H1 (cell line): ENCODE results near the gene CRB2. TPM values are rescaled to one million over a fixed set of nuclear protein-coding genes. Genes with fewer than 3 reads are reported as not detected.

Source experiments
- CHD7 ChIP-seq: fragments of 300-600 bp; sonication (generic); IDR thresholded peaks from 2 replicates; pipeline ENCODE4 v1.7.1; 2012; ENCODE audit warnings: low read length, moderate library complexity, mild to moderate bottlenecking, inconsistent platforms; ENCODE audit not compliant: insufficient replicate concordance
- JUN ChIP-seq: IDR thresholded peaks from 2 replicates; pipeline ENCODE4 v1.6.1; 2011; ENCODE audit warnings: low read depth, mild to moderate bottlenecking, improper control_type of control experiment, low read length
- TEAD4 ChIP-seq: IDR thresholded peaks from 2 replicates; pipeline ENCODE4 v1.6.1; 2012; ENCODE audit warnings: low read depth, low read length, inconsistent platforms, mixed read lengths
- YY1 ChIP-seq: IDR thresholded peaks from 2 replicates; pipeline ENCODE4 v1.6.1; 2011; ENCODE audit warnings: low read depth, mild to moderate bottlenecking, low read length
- polyA plus RNA-seq, 7 experiments: library from polyadenylated mRNA; depleted of rRNA in 3 of 7; stranded (reverse) in 5 of 7; unstranded in 2 of 7; fragments of >200 nt in 5 of 7; fragments of 200-250 nt in 2 of 7; gene quantifications; 1 replicate in 5 of 7; 2 replicates in 1 of 7; 4 replicates in 1 of 7; pipeline versions ENCODE4 v1.2.1 to v1.2.3, GENCODE V29; 2011 to 2013; ENCODE audit warnings: missing spikeins in 2 of 7, mixed read lengths in 2 of 7
- total RNA-seq: library from RNA; stranded (reverse); fragmentation: NEBNext Ultra II Directional; extraction: Animal tissue kit (Norgen Biotek cat#: 25700); gene quantifications from 2 replicates; pipeline ENCODE4 v1.2.1, GENCODE V29; 2021

The CRB2 gene
- total and polyA plus RNA-seq, 2 of the 8 experiments (the other 6 are each of a cell fraction or from before 2014, with no cell fraction given), result 4.0 to 8.4 TPM

- TF ChIP-seq CHD7 (no peak), TEAD4 (no peak), YY1 (no peak), JUN (no peak)
These were observed 69.3 kb downstream of the CRB2 start (continued) for GRCh38 chr9:123425261-123425821.
